Rectal smooth muscle tissue (tissue), 1 donor: Measurements from ENCODE around the gene R3HDM2.

Experiments used
- H3K27ac ChIP-seq: one replicate; pipeline ENCODE4 v1.7.0; 2013; ENCODE audit warnings: low read depth, low read length, inconsistent platforms
- H3K27me3 ChIP-seq: one replicate; pipeline ENCODE4 v1.7.0; 2013; ENCODE audit warnings: low read length; ENCODE audit not compliant: control insufficient read depth, insufficient read depth
- H3K36me3 ChIP-seq: one replicate; pipeline ENCODE4 v1.7.0; 2013; ENCODE audit warnings: low read length; ENCODE audit not compliant: control insufficient read depth, insufficient read depth
- H3K4me1 ChIP-seq: one replicate; pipeline ENCODE4 v1.7.0; 2013; ENCODE audit warnings: low read length; ENCODE audit not compliant: control insufficient read depth, insufficient read depth
- H3K4me3 ChIP-seq: one replicate; pipeline ENCODE4 v1.7.0; 2013; ENCODE audit warnings: low read length
- H3K9ac ChIP-seq: one replicate; pipeline ENCODE4 v1.7.0; 2013; ENCODE audit warnings: low read length

The R3HDM2 gene

GRCh38 chr12:57250956-57251355 lies 179.9 kb downstream of the R3HDM2 start, which contains the start of gene STAC3:
Gene STAC3, minus strand, starts transcription at chr12:57251187. Its CDS starts 1,551 bp downstream, at chr12:57249636.
- Histone ChIP-seq H3K4me1 (no peaks in the 10 kb centered on the region), H3K27me3 (no peaks in the 10 kb centered on the region), H3K4me3 (no peak within 1 kb of the TSS), H3K9ac (no peak within 1 kb of the TSS), H3K27ac (no peak within 1 kb of the TSS), H3K36me3 (peaks cover under 1% of the 10 kb centered on the region)

GRCh38 chr12:57250541-57250940 lies 180.3 kb downstream of the R3HDM2 start:
- Histone ChIP-seq H3K36me3 (no peaks in the 10 kb centered on the region), H3K27me3 (no peaks in the 10 kb centered on the region), H3K4me1 (no peaks in the 10 kb centered on the region), H3K9ac (no peak overlapping the region), H3K4me3 (no peak overlapping the region), H3K27ac (no peak overlapping the region)

- no peaks in the 10 kb centered on the region for H3K36me3 ChIP-seq
- H3K4me3 ChIP-seq: no peak overlapping the region
- no peaks in the 10 kb centered on the region for H3K4me1 ChIP-seq
- no peak overlapping the region for H3K27ac ChIP-seq
- H3K9ac ChIP-seq: no peak overlapping the region
- peaks cover 3% of the 10 kb centered on the region for H3K27me3 ChIP-seq
These were observed 181.7 kb downstream of the R3HDM2 start for GRCh38 chr12:57248934-57249742.

GRCh38 chr12:57247041-57247440 lies 183.8 kb downstream of the R3HDM2 start:
- H3K27me3 ChIP-seq: peaks cover 12% of the 10 kb centered on the region
- H3K27ac ChIP-seq: no peak overlapping the region
- H3K4me3 ChIP-seq: no peak overlapping the region
- no peaks in the 10 kb centered on the region for H3K36me3 ChIP-seq
- peaks cover 6% of the 10 kb centered on the region for H3K4me1 ChIP-seq
- H3K9ac ChIP-seq: no peak overlapping the region

- H3K36me3 ChIP-seq: no peaks in the 10 kb centered on the region
- no peak overlapping the region for H3K9ac ChIP-seq
- H3K4me3 ChIP-seq: no peak overlapping the region
- peaks cover 34% of the 10 kb centered on the region for H3K27me3 ChIP-seq
- no peak overlapping the region for H3K27ac ChIP-seq
- peaks cover 15% of the 10 kb centered on the region for H3K4me1 ChIP-seq
These were observed 186.5 kb downstream of the R3HDM2 start for GRCh38 chr12:57244312-57244696.

GRCh38 chr12:57243521-57244311 lies 187.1 kb downstream of the R3HDM2 start:
- peak overlapping the region; percentile 37 for H3K4me3 ChIP-seq
- H3K4me1 ChIP-seq: peaks cover 15% of the 10 kb centered on the region
- H3K27me3 ChIP-seq: peaks cover 36% of the 10 kb centered on the region
- no peak overlapping the region for H3K27ac ChIP-seq
- no peak overlapping the region for H3K9ac ChIP-seq
- H3K36me3 ChIP-seq: no peaks in the 10 kb centered on the region

- Histone ChIP-seq H3K4me1 (peaks cover 15% of the 10 kb centered on the region), H3K9ac (no peak overlapping the region), H3K4me3 (peak overlapping the region; percentile 50), H3K27ac (no peak overlapping the region), H3K36me3 (no peaks in the 10 kb centered on the region), H3K27me3 (peaks cover 43% of the 10 kb centered on the region)
These were observed 188.0 kb downstream of the R3HDM2 start for GRCh38 chr12:57242691-57243454.

- H3K27me3 ChIP-seq: peaks cover 49% of the 10 kb centered on the region
- no peaks in the 10 kb centered on the region for H3K36me3 ChIP-seq
- peaks cover 15% of the 10 kb centered on the region for H3K4me1 ChIP-seq
- H3K27ac ChIP-seq: no peak overlapping the region
- H3K9ac ChIP-seq: no peak overlapping the region
- peak overlapping the region; percentile 50 for H3K4me3 ChIP-seq
These were observed 188.5 kb downstream of the R3HDM2 start for GRCh38 chr12:57242329-57242690.

GRCh38 chr12:57241402-57242310 lies 189.2 kb downstream of the R3HDM2 start:
- Histone ChIP-seq H3K27me3 (peaks cover 51% of the 10 kb centered on the region), H3K27ac (no peak overlapping the region), H3K9ac (no peak overlapping the region), H3K4me3 (no peak overlapping the region), H3K4me1 (peaks cover 15% of the 10 kb centered on the region), H3K36me3 (no peaks in the 10 kb centered on the region)

GRCh38 chr12:57240926-57241401 lies 189.9 kb downstream of the R3HDM2 start:
- Histone ChIP-seq H3K27ac (no peak overlapping the region), H3K9ac (no peak overlapping the region), H3K27me3 (peaks cover 51% of the 10 kb centered on the region), H3K4me3 (peak overlapping the region; percentile 69), H3K36me3 (no peaks in the 10 kb centered on the region), H3K4me1 (peaks cover 15% of the 10 kb centered on the region)

GRCh38 chr12:57240066-57240921 lies 190.5 kb downstream of the R3HDM2 start:
- peaks cover 15% of the 10 kb centered on the region for H3K4me1 ChIP-seq
- H3K27me3 ChIP-seq: peaks cover 53% of the 10 kb centered on the region
- no peak overlapping the region for H3K9ac ChIP-seq
- H3K27ac ChIP-seq: no peak overlapping the region
- peak overlapping the region; percentile 69 for H3K4me3 ChIP-seq
- no peaks in the 10 kb centered on the region for H3K36me3 ChIP-seq
